ENCODE measurements around the gene DNMBP.

The DNMBP gene

GRCh38 chr10:100009793-100010676 is at the start of gene DNMBP:
Gene DNMBP (minus strand): TSS chr10:100009947. CDS start chr10:99972124, 37,823 bp downstream.
- peak; percentile 84 to 89 for DNase-seq

- no peak for DNase-seq
Measured at GRCh38 chr10:100057948-100058347, 48.2 kb upstream of the DNMBP start.

GRCh38 chr10:100053686-100054460 is 44.1 kb upstream of the DNMBP start:
- DNase-seq = no peak

GRCh38 chr10:100046021-100046486 is 36.3 kb upstream of the DNMBP start:
- peak; percentile 87 to 88 for DNase-seq

GRCh38 chr10:100045592-100045991 is 35.8 kb upstream of the DNMBP start:
- no peak for DNase-seq

GRCh38 chr10:100043796-100044195 is 34.0 kb upstream of the DNMBP start:
- DNase-seq = no peak

- DNase-seq = peak in 1 of 2 experiments; percentile 29
Measured at GRCh38 chr10:100043344-100043743, 33.6 kb upstream of the DNMBP start.

GRCh38 chr10:100041306-100042002 is 31.7 kb upstream of the DNMBP start:
- no peak for DNase-seq

GRCh38 chr10:100038561-100039071 is 28.9 kb upstream of the DNMBP start:
- DNase-seq = no peak

- no peak for DNase-seq
Measured at GRCh38 chr10:100037758-100038315, 28.1 kb upstream of the DNMBP start.

GRCh38 chr10:100036850-100037249 is 27.1 kb upstream of the DNMBP start:
- no peak for DNase-seq

GRCh38 chr10:100033766-100034418 is 24.1 kb upstream of the DNMBP start:
- no peak for DNase-seq

GRCh38 chr10:100027416-100027815 is 17.7 kb upstream of the DNMBP start:
- DNase-seq = no peak

GRCh38 chr10:100025576-100025975 is 15.8 kb upstream of the DNMBP start:
- DNase-seq = no peak

- DNase-seq = no peak
Measured at GRCh38 chr10:100024748-100025147, 15.0 kb upstream of the DNMBP start.

- DNase-seq = no peak
Measured at GRCh38 chr10:100022403-100022802, 12.7 kb upstream of the DNMBP start.

GRCh38 chr10:100021322-100021721 is 11.6 kb upstream of the DNMBP start:
- DNase-seq = no peak

GRCh38 chr10:100020886-100021253 is 11.1 kb upstream of the DNMBP start:
- DNase-seq = no peak

GRCh38 chr10:100020142-100020885 is 10.6 kb upstream of the DNMBP start:
- peak in 1 of 2 experiments; percentile 20 for DNase-seq

GRCh38 chr10:100019787-100020141 is 10.0 kb upstream of the DNMBP start:
- DNase-seq = no peak

- DNase-seq = no peak
Measured at GRCh38 chr10:100014071-100014762, 4.5 kb upstream of the DNMBP start.

Measured in activated T-cell treated with anti-CD3 and anti-CD28 coated beads, Interleukin-2, amount 50 U/mL, for 48 hours (primary cell).